Gastrocnemius medialis (tissue), 4 donors: ENCODE measurements around the gene ZNF366.

Experiments
- POLR2A ChIP-seq, 2 donors: fragments of 450-650 bp; IDR thresholded peaks; one replicate each; pipeline ENCODE4 v1.6.1; 2017; ENCODE audit warnings: antibody characterized with exemption in 2 of 2, mild to moderate bottlenecking in 2 of 2, moderate library complexity in 2 of 2
- TF ChIP-seq, protein P1 (sequence below), 5 experiments: fragments of 450-650 bp in 3 of 5; fragments of 200-600 bp in 2 of 5; sonication (generic) in 2 of 5; IDR thresholded peaks in 4 of 5; conservative IDR thresholded peaks in 1 of 5; 1 replicate in 4 of 5; 2 replicates in 1 of 5; pipeline ENCODE4 v1.5.1; 2016 to 2019; ENCODE audit warnings: antibody characterized with exemption in 5 of 5, mild to moderate bottlenecking in 3 of 5, moderate library complexity in 3 of 5

DNA sequence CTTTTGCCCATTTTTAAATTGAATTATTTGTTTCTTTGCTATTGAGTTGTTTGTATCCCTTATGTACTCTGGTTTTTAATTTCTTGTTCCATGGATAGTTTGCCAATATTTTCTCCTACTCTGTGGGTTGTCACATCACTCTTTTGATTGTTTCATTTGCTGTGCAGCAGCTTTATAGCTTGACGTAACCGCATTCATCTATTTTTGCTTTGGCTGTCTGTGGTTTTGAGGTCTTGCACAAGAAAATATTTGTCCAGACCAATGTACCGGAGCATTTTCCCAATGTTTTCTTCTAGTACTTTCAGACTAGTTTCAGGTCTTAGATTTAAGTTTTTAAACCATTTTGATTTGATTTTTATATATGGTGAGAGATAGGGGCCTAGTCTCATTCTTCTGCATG is 36.2 kb upstream of the ZNF366 start:
- TF ChIP-seq, protein P1, sequence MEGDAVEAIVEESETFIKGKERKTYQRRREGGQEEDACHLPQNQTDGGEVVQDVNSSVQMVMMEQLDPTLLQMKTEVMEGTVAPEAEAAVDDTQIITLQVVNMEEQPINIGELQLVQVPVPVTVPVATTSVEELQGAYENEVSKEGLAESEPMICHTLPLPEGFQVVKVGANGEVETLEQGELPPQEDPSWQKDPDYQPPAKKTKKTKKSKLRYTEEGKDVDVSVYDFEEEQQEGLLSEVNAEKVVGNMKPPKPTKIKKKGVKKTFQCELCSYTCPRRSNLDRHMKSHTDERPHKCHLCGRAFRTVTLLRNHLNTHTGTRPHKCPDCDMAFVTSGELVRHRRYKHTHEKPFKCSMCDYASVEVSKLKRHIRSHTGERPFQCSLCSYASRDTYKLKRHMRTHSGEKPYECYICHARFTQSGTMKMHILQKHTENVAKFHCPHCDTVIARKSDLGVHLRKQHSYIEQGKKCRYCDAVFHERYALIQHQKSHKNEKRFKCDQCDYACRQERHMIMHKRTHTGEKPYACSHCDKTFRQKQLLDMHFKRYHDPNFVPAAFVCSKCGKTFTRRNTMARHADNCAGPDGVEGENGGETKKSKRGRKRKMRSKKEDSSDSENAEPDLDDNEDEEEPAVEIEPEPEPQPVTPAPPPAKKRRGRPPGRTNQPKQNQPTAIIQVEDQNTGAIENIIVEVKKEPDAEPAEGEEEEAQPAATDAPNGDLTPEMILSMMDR (IDR thresholded peaks at IDR 0.05 in 4 of 5, conservative IDR thresholded peaks at IDR 0.05 in 1 of 5) = no peak
- TF ChIP-seq POLR2A (IDR thresholded peaks at IDR 0.05) = no peak
